SK-N-SH (cell line): ENCODE results near the gene ZBTB46.

Experiments
- CTCF ChIP-seq: fragments of 200-600 bp; sonication (generic); IDR thresholded peaks from 2 replicates; pipeline ENCODE4 v1.6.1; 2017; ENCODE audit warnings: antibody characterized with exemption, mild to moderate bottlenecking, moderate library complexity
- EP300 ChIP-seq, 2 experiments: IDR thresholded peaks; 2 replicates each; pipeline versions ENCODE4 v1.4.0 to v1.6.1; 2012; ENCODE audit warnings: borderline replicate concordance in 1 of 2, low read depth in 1 of 2, low read length in 1 of 2
- POLR2AphosphoS5 ChIP-seq: IDR thresholded peaks from 2 replicates; pipeline ENCODE4 v1.6.1; 2012; ENCODE audit warnings: low read depth, low read length
- TF ChIP-seq, protein P1 (sequence below): IDR thresholded peaks from 2 replicates; pipeline ENCODE4 v1.4.0; 2012; ENCODE audit warnings: low read depth
- TF ChIP-seq, protein P2 (sequence below): IDR thresholded peaks from 2 replicates; pipeline ENCODE4 v1.4.0; 2012; ENCODE audit warnings: low read depth, borderline replicate concordance
- TF ChIP-seq, protein P3 (sequence below): IDR thresholded peaks from 2 replicates; pipeline ENCODE4; 2012

DNA sequence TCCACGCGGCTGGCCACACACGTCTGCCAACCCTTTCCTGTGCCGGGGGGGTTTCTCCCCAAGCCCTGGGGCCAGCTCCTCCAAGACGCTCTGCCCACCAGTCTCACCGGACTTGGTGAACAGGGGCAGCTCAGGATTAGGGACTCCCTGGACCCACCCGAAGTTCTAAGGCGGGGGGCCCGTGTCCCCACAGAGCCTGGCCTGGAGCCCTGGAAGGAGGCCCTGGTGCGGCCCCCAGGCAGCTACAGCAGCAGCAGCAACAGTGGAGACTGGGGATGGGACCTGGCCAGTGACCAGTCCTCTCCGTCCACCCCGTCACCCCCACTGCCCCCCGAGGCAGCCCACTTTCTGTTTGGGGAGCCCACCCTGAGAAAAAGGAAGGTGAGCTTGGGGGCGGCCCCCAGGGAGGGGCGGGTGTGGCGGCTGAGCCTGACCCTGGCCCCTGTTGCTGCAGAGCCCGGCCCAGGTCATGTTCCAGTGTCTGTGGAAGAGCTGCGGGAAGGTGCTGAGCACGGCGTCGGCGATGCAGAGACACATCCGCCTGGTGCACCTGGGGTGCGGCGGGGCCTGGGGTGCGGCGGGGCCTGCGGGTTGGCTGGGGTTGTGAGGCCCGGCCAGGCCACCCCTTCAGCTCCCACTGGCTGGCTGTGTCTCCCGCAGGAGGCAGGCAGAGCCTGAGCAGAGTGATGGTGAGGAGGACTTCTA is 89.2 kb downstream of the ZBTB46 start:
- TF ChIP-seq EP300 (IDR thresholded peaks at IDR 0.05; ENCODE audit: borderline replicate concordance in 1 of 2, low read depth in 1 of 2, low read length in 1 of 2): no peak
- TF ChIP-seq CTCF: no peak
- TF ChIP-seq, protein P1, sequence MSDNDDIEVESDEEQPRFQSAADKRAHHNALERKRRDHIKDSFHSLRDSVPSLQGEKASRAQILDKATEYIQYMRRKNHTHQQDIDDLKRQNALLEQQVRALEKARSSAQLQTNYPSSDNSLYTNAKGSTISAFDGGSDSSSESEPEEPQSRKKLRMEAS: no peak
- TF ChIP-seq POLR2AphosphoS5: no peak
- TF ChIP-seq, protein P2, sequence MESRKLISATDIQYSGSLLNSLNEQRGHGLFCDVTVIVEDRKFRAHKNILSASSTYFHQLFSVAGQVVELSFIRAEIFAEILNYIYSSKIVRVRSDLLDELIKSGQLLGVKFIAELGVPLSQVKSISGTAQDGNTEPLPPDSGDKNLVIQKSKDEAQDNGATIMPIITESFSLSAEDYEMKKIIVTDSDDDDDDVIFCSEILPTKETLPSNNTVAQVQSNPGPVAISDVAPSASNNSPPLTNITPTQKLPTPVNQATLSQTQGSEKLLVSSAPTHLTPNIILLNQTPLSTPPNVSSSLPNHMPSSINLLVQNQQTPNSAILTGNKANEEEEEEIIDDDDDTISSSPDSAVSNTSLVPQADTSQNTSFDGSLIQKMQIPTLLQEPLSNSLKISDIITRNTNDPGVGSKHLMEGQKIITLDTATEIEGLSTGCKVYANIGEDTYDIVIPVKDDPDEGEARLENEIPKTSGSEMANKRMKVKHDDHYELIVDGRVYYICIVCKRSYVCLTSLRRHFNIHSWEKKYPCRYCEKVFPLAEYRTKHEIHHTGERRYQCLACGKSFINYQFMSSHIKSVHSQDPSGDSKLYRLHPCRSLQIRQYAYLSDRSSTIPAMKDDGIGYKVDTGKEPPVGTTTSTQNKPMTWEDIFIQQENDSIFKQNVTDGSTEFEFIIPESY: no peak
- TF ChIP-seq, protein P3, sequence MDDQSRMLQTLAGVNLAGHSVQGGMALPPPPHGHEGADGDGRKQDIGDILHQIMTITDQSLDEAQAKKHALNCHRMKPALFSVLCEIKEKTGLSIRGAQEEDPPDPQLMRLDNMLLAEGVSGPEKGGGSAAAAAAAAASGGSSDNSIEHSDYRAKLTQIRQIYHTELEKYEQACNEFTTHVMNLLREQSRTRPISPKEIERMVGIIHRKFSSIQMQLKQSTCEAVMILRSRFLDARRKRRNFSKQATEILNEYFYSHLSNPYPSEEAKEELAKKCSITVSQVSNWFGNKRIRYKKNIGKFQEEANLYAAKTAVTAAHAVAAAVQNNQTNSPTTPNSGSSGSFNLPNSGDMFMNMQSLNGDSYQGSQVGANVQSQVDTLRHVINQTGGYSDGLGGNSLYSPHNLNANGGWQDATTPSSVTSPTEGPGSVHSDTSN: no peak
